Neural crest cell (in vitro differentiated cells): ENCODE measurements around the gene EPB41L4B. TPM values are rescaled to one million over a fixed set of nuclear protein-coding genes. Genes with fewer than 3 reads are reported as not detected.

Experiments
- DNase-seq: peaks from one replicate; pipeline ENCODE4 v3.0.0; 2021; ENCODE audit warnings: low read depth, mixed read lengths, low spot score
- H3K27ac Mint-ChIP-seq: one replicate; pipeline ENCODE4 v1.8.0; 2021; ENCODE audit warnings: mild to moderate bottlenecking, mixed read lengths; ENCODE audit not compliant: unreplicated experiment
- H3K27me3 Mint-ChIP-seq: 2 replicates; pipeline ENCODE4 v1.8.0; 2021; ENCODE audit warnings: low read depth, mild to moderate bottlenecking, mixed read lengths
- H3K36me3 Mint-ChIP-seq: 2 replicates; pipeline ENCODE4 v1.8.0; 2021; ENCODE audit warnings: low read depth, mild to moderate bottlenecking, mixed read lengths
- H3K4me1 Mint-ChIP-seq: 2 replicates; pipeline ENCODE4 v1.8.0; 2021; ENCODE audit warnings: mixed read lengths
- H3K4me3 Mint-ChIP-seq: one replicate; pipeline ENCODE4 v1.8.0; 2021; ENCODE audit warnings: mild to moderate bottlenecking, mixed read lengths
- H3K9me3 Mint-ChIP-seq: 2 replicates; pipeline ENCODE4 v1.8.0; 2021; ENCODE audit warnings: mixed read lengths
- total RNA-seq: library from RNA; stranded (reverse); gene quantifications from 2 replicates; pipeline ENCODE4 v1.2.1, GENCODE V29; 2021
- TF ChIP-seq, protein P1 (sequence below): fragments of 200-600 bp; sonication (generic); conservative IDR thresholded peaks from 2 replicates; pipeline ENCODE4 v1.5.0; 2021; ENCODE audit warnings: antibody characterized with exemption, mild to moderate bottlenecking

EPB41L4B gene
- total RNA-seq, 1 donor from 2014 or later, result 1.4 TPM

DNA sequence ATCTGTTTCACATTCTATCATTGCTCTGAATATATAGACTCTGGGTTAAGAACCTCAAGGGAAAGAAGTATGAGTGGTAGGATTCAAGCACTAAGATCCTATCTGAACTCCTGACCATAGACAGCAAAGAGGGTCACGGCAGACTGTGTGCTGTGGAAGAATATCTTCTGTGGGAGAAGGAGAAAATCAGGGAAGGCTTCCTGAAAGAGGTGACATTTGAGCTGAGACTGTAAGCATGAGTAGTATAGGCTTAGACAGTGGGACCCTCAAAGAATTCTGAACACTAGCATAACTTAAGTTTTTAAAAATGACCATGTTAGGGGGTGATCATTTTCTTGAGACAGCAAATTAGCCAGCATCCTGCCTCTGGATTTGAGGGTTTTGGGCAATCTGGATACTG is 157.7 kb downstream of the EPB41L4B start:
- DNase-seq, result no peak
- Mint-ChIP-seq H3K4me1 (peaks cover 16% of the 10 kb centered on the region), H3K27ac (no peak overlapping the region), H3K4me3 (no peak overlapping the region), H3K9me3 (peaks cover 4% of the 10 kb centered on the region), H3K27me3 (peaks cover 83% of the 10 kb centered on the region), H3K36me3 (peaks cover 6% of the 10 kb centered on the region)
- TF ChIP-seq, protein P1, sequence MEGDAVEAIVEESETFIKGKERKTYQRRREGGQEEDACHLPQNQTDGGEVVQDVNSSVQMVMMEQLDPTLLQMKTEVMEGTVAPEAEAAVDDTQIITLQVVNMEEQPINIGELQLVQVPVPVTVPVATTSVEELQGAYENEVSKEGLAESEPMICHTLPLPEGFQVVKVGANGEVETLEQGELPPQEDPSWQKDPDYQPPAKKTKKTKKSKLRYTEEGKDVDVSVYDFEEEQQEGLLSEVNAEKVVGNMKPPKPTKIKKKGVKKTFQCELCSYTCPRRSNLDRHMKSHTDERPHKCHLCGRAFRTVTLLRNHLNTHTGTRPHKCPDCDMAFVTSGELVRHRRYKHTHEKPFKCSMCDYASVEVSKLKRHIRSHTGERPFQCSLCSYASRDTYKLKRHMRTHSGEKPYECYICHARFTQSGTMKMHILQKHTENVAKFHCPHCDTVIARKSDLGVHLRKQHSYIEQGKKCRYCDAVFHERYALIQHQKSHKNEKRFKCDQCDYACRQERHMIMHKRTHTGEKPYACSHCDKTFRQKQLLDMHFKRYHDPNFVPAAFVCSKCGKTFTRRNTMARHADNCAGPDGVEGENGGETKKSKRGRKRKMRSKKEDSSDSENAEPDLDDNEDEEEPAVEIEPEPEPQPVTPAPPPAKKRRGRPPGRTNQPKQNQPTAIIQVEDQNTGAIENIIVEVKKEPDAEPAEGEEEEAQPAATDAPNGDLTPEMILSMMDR, result no peak

DNA sequence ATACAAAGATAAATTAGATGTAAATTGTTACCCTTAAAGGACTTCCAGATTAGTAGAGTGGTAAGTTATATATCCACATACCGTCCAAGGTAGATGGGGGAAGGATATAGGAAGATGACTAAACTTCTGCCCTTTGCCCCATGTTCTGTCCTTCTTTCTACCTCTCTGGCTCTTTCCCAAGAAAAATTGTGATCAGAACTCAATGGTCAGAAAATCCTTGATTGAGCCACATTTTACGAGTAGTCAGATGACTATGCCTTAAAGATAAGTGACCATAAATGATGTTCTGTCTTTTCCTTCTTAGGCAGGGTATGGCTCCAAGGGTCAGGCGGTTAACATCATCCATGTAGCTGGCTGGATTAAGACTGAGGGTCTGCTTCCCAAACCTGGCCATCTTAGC is 158.2 kb downstream of the EPB41L4B start:
- Mint-ChIP-seq H3K4me3 (no peak overlapping the region), H3K9me3 (peaks cover 4% of the 10 kb centered on the region), H3K27me3 (peaks cover 81% of the 10 kb centered on the region), H3K4me1 (peaks cover 16% of the 10 kb centered on the region), H3K27ac (no peak overlapping the region), H3K36me3 (peaks cover 6% of the 10 kb centered on the region)
- TF ChIP-seq, protein P1, result no peak
- no peak for DNase-seq

DNA sequence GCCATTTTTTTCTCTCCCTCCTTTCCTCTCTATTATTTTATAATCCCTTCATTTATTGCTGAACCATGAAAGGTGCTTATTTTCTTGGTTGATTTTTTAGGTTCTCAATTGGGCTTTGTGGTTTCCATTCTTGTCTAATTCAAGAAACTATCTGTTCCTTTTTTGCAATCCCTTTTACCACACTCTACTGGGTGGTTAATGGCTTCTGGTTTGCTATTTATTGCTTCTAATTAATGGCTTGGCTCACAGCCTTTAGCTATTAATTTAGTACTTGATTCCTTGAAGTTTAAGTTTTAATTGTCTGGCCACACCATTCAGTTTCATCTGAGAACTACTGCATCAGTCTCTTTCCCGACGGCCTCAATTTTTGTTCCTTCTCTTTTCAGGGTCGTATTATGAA is 159.4 kb downstream of the EPB41L4B start:
- no peak overlapping the region for H3K27ac Mint-ChIP-seq
- peaks cover 6% of the 10 kb centered on the region for H3K36me3 Mint-ChIP-seq

DNA sequence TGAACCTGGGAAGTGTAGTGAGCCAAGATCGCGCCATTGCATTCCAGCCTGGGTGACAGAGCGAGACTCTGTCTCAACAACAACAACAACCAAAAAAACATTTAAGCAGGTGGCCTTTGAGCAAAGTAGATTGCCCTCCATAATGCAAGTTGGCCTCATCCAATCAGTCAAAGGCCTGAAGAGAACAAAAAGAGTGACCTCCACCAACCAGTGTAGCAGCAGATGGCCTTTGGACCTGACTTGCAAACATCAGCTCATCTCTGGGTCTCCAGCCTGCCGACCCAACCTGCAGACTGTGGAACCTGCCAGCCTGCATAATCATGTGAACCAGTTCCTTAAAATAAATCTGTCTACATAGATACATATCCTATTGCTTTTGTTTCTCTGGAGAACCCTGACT is 161.3 kb downstream of the EPB41L4B start:
- peaks cover under 1% of the 10 kb centered on the region for H3K9me3 Mint-ChIP-seq
- TF ChIP-seq, protein P1, result no peak
- peaks cover 65% of the 10 kb centered on the region for H3K27me3 Mint-ChIP-seq
- no peak overlapping the region for H3K27ac Mint-ChIP-seq
- H3K4me1 Mint-ChIP-seq, result no peaks in the 10 kb centered on the region
- no peak for DNase-seq
- no peak overlapping the region for H3K4me3 Mint-ChIP-seq
- no peaks in the 10 kb centered on the region for H3K36me3 Mint-ChIP-seq

More for the DNA sequence above, 159.4 kb downstream of the EPB41L4B start:
- Mint-ChIP-seq H3K4me1 (peaks cover 11% of the 10 kb centered on the region), H3K27me3 (peaks cover 78% of the 10 kb centered on the region), H3K4me3 (no peak overlapping the region), H3K9me3 (peaks cover 4% of the 10 kb centered on the region)
- TF ChIP-seq, protein P1, result no peak
- DNase-seq, result no peak

DNA sequence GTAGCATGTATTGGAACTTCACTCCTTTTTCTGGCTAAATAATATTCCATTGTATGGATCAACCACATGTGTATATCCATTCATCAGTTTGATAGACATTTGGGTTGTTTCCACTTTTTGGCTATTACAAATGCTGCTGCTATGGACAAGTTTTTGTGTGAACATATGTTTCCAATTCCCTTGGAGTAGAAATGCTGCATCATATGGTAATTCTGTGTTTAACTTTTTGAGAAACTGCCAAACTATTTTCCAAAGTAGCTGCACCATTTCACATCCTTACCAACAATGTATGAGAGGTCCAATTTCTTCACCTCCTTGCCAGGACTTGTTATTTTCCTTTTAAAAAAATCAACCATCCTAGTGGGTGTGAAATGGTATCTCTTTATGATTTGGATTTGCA is 162.2 kb downstream of the EPB41L4B start:
- Mint-ChIP-seq H3K9me3 (peaks cover 5% of the 10 kb centered on the region), H3K36me3 (no peaks in the 10 kb centered on the region), H3K4me1 (no peaks in the 10 kb centered on the region), H3K27ac (no peak overlapping the region), H3K4me3 (no peak overlapping the region), H3K27me3 (peaks cover 59% of the 10 kb centered on the region)
- TF ChIP-seq, protein P1, result no peak
- DNase-seq, result no peak

DNA sequence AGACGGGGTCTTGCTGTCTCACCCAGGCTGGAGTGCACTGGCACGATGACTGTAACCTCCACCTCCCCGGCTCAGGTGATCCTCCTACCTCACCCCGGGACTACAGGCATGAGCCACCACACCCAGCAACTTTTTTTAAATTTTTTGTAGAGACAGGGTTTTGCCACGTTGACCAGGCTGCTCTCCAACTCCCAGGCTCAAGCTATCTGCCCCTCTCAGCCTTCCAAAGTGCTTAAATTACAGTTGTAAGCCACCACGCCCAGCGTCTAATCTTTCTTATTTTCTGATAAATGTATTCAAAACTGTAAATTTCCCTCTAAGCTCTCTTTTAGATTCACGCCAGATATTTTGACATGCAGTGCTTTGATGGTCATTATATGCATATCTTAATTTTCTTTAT is 164.2 kb downstream of the EPB41L4B start:
- Mint-ChIP-seq H3K4me1 (no peaks in the 10 kb centered on the region), H3K27ac (no peak overlapping the region), H3K9me3 (peaks cover 7% of the 10 kb centered on the region), H3K36me3 (no peaks in the 10 kb centered on the region), H3K4me3 (no peak overlapping the region), H3K27me3 (peaks cover 40% of the 10 kb centered on the region)
- TF ChIP-seq, protein P1, result no peak
- DNase-seq, result no peak
